HepG2 (cell line): ENCODE measurements around the gene MCRIP2. TPM values are rescaled to one million over a fixed set of nuclear protein-coding genes. Genes with fewer than 3 reads are reported as not detected.

Source experiments
- ATAC-seq: fragments of 200-7000 bp; cut with Tn5 transposase; 3 replicates; pipeline ENCODE4 v1.9.1; 2020; ENCODE audit warnings: mild to moderate bottlenecking, moderate library complexity
- BruUV-seq: library from RNA; stranded (reverse); fragments of 400-500 nt; replicated peaks from 2 replicates; lab custom pipeline; 2021; lab: Mats Ljungman, UMichigan
- CTCF ChIA-PET: fragments of 300-600 bp; formaldehyde crosslinking; extraction: SDS; loops from one replicate; lab custom pipeline; 2021; ENCODE audit warnings: low total read pairs, inconsistent platforms, low intra/inter-chr PET ratio; lab: Yijun Ruan, JAX
- POLR2A ChIA-PET: fragments of 350-600 bp; sonication (Branson Sonifier 250); formaldehyde crosslinking; loops from one replicate; lab custom pipeline; 2020; ENCODE audit warnings: antibody characterized with exemption, inconsistent platforms; lab: Yijun Ruan, JAX
- DNase-seq: peaks from one replicate; pipeline ENCODE4 v3.0.0-alpha.2; 2015; ENCODE audit warnings: low spot score
- FAIRE-seq: peaks from 3 replicates; lab custom pipeline; 2011; peaks lifted over from hg19 to GRCh38; lab: Jason Lieb, UNC
- H2AFZ ChIP-seq: one replicate; pipeline ENCODE4 v1.6.1; 2011; ENCODE audit warnings: low read length, inconsistent platforms
- H3K27ac ChIP-seq: fragments of 300-600 bp; 3 replicates; pipeline ENCODE4 v1.8.0; 2011; ENCODE audit warnings: mixed run types, mild to moderate bottlenecking, mixed read lengths, low read length, inconsistent platforms; ENCODE audit not compliant: insufficient read depth; ENCODE audit errors: extremely low read length
- H3K27me3 ChIP-seq, 2 experiments: fragments of 200-600 bp in 1 of 2; 2 replicates in 1 of 2; 3 replicates in 1 of 2; pipeline versions ENCODE4 v1.6.0 to v1.8.0; 2011; ENCODE audit warnings: low read length in 2 of 2, mild to moderate bottlenecking in 2 of 2, moderate library complexity in 2 of 2, inconsistent platforms in 1 of 2; ENCODE audit not compliant: insufficient read depth in 2 of 2, control insufficient read depth in 1 of 2
- H3K36me3 ChIP-seq, 2 experiments: fragments of 200-600 bp in 1 of 2; replicated peaks in 1 of 2; 2 replicates in 1 of 2; 3 replicates in 1 of 2; pipeline versions ENCODE4 v1.5.1 to v1.8.0; 2011; ENCODE audit warnings: low read length in 2 of 2, inconsistent platforms in 1 of 2; ENCODE audit not compliant: insufficient read depth in 2 of 2, control insufficient read depth in 1 of 2
- H3K4me1 ChIP-seq: 2 replicates; pipeline ENCODE4 v1.5.1; 2012; ENCODE audit warnings: low read length, inconsistent platforms; ENCODE audit not compliant: insufficient read depth
- H3K4me2 ChIP-seq: 2 replicates; pipeline ENCODE4 v1.6.0; 2011; ENCODE audit warnings: low read depth, low read length, inconsistent platforms
- H3K4me3 ChIP-seq, 3 experiments: fragments of 200-600 bp in 1 of 3; sonication (generic), shearing (Covaris generic) in 1 of 3; replicated peaks in 1 of 3; 2 replicates each; pipeline ENCODE4 v1.5.1; 2011 to 2016; ENCODE audit warnings: low read length in 3 of 3, inconsistent platforms in 2 of 3, low read depth in 2 of 3, mild to moderate bottlenecking in 2 of 3, control low read depth in 1 of 3, mixed read lengths in 1 of 3; ENCODE audit not compliant: insufficient read depth in 1 of 3
- H3K79me2 ChIP-seq: one replicate; pipeline ENCODE4 v1.6.1; 2011; ENCODE audit warnings: low read length, inconsistent platforms; ENCODE audit not compliant: insufficient read depth
- H3K9ac ChIP-seq: 2 replicates; pipeline ENCODE4 v1.6.0; 2011; ENCODE audit warnings: mild to moderate bottlenecking, low read depth, low read length, inconsistent platforms; ENCODE audit not compliant: insufficient read depth
- H3K9me3 ChIP-seq: 2 replicates; pipeline ENCODE4 v1.5.1; 2012; ENCODE audit warnings: mild to moderate bottlenecking, low read length
- H4K20me1 ChIP-seq: 2 replicates; pipeline ENCODE4 v1.6.0; 2011; ENCODE audit warnings: inconsistent platforms, mild to moderate bottlenecking, low read length, moderate library complexity; ENCODE audit not compliant: insufficient read depth
- ATAD3A ChIP-seq: sonication (generic); formaldehyde crosslinking; IDR thresholded peaks from 2 replicates; pipeline ENCODE4 v1.4.0; 2020; ENCODE audit warnings: missing genetic modification reagents
- ETV5 ChIP-seq: IDR thresholded peaks from 2 replicates; pipeline ENCODE4 v1.6.1; 2018; ENCODE audit warnings: missing biosample characterization, missing genetic modification reagents, inconsistent platforms, borderline replicate concordance
- GRHL1 ChIP-seq: sonication (generic); formaldehyde crosslinking; conservative IDR thresholded peaks from 2 replicates; pipeline ENCODE4 v1.8.0; 2022; ENCODE audit warnings: missing genetic modification reagents
- IRX3 ChIP-seq: sonication (generic); formaldehyde crosslinking; IDR thresholded peaks from 2 replicates; pipeline ENCODE4 v1.8.1; 2023; ENCODE audit warnings: mild to moderate bottlenecking, low read depth, missing genetic modification reagents, borderline replicate concordance
- MYC ChIP-seq: sonication (generic); formaldehyde crosslinking; IDR thresholded peaks from 2 replicates; pipeline ENCODE4 v1.9.0; 2021; ENCODE audit warnings: missing genetic modification reagents, borderline replicate concordance
- RORA ChIP-seq: sonication (generic); formaldehyde crosslinking; IDR thresholded peaks from 2 replicates; pipeline ENCODE4 v1.5.0; 2020; ENCODE audit warnings: mild to moderate bottlenecking, missing genetic modification reagents, moderate library complexity
- RXRB ChIP-seq: IDR thresholded peaks from 2 replicates; pipeline ENCODE4 v1.6.1; 2016; ENCODE audit warnings: borderline replicate concordance, missing genetic modification reagents, missing compliant biosample characterization
- TEAD3 ChIP-seq: optimal IDR thresholded peaks from 2 replicates; pipeline ENCODE3; 2016; ENCODE audit warnings: borderline replicate concordance
- YEATS2 ChIP-seq: sonication (generic); formaldehyde crosslinking; IDR thresholded peaks from 2 replicates; pipeline ENCODE4 v1.4.0; 2020; ENCODE audit warnings: missing genetic modification reagents, borderline replicate concordance
- ZMYM2 ChIP-seq: sonication (generic); formaldehyde crosslinking; IDR thresholded peaks from 2 replicates; pipeline ENCODE4 v1.8.0; 2022; ENCODE audit warnings: mild to moderate bottlenecking, missing genetic modification reagents
- ZNF367 ChIP-seq: sonication (generic); formaldehyde crosslinking; IDR thresholded peaks from 2 replicates; pipeline ENCODE4 v1.4.0; 2020; ENCODE audit warnings: missing genetic modification reagents, borderline replicate concordance
- ZNF720 ChIP-seq: sonication (generic); formaldehyde crosslinking; IDR thresholded peaks from 2 replicates; pipeline ENCODE4 v1.4.0; 2020; ENCODE audit warnings: missing genetic modification reagents
- ZNF724P ChIP-seq: sonication (generic); formaldehyde crosslinking; IDR thresholded peaks from 2 replicates; pipeline ENCODE4 v1.8.0; 2022; ENCODE audit warnings: missing genetic modification reagents, borderline replicate concordance
- WGBS: methylation state at CpG from one replicate; pipeline ENCODE4 v1.1.6; 2017; ENCODE audit warnings: low lambda C conversion rate; 5-methylcytosine and 5-hydroxymethylcytosine counted together
- in situ Hi-C: cut with HindIII; loops from 2 replicates; pipeline ENCODE4 v1.10.0; 2017; ENCODE audit warnings: low pct_unique_long_range_greater_than_20kb; ENCODE audit not compliant: extremely low pct_ligation_motif_present
- intact Hi-C: fragments of 100-400 bp; cut with micrococcal nuclease; formaldehyde crosslinking; loops from one replicate; pipeline ENCODE4 v1.10.0; 2022; ENCODE audit not compliant: unreplicated experiment
- polyA plus RNA-seq, 8 experiments: library from polyadenylated mRNA; depleted of rRNA in 3 of 8; stranded (reverse) in 7 of 8; unstranded in 1 of 8; fragments of >200 nt; fragmentation: Illumina TruSeq in 4 of 8; extraction: Trizol in 4 of 8; gene quantifications; 2 replicates each; pipeline versions ENCODE4 v1.2.1 to v1.2.3, GENCODE V29; 2011 to 2016; ENCODE audit warnings: low read depth in 4 of 8, missing spikeins in 1 of 8, mixed read lengths in 1 of 8; ENCODE audit not compliant: insufficient read depth in 1 of 8
- total RNA-seq, 5 experiments: library from RNA; depleted of rRNA; stranded (reverse); fragments of >200 nt; fragmentation: Illumina TruSeq; extraction: Trizol; gene quantifications; 2 replicates each; pipeline ENCODE4 v1.2.3, GENCODE V29; 2016; ENCODE audit warnings: low read depth in 1 of 5
- TF ChIP-seq, protein P1 (sequence below), 2 experiments: sonication (generic) in 1 of 2; formaldehyde crosslinking in 1 of 2; IDR thresholded peaks; 2 replicates each; pipeline versions ENCODE4 v1.6.1 to v1.9.0; 2014 to 2022; ENCODE audit warnings: antibody characterized with exemption in 1 of 2, borderline replicate concordance in 1 of 2, inconsistent platforms in 1 of 2, low read depth in 1 of 2, missing genetic modification reagents in 1 of 2

The MCRIP2 gene
- total and polyA plus RNA-seq, 2 of the 13 experiments (the other 11 are each of a cell fraction or from before 2014, with no cell fraction given), result 39.6 to 76.7 TPM

DNA sequence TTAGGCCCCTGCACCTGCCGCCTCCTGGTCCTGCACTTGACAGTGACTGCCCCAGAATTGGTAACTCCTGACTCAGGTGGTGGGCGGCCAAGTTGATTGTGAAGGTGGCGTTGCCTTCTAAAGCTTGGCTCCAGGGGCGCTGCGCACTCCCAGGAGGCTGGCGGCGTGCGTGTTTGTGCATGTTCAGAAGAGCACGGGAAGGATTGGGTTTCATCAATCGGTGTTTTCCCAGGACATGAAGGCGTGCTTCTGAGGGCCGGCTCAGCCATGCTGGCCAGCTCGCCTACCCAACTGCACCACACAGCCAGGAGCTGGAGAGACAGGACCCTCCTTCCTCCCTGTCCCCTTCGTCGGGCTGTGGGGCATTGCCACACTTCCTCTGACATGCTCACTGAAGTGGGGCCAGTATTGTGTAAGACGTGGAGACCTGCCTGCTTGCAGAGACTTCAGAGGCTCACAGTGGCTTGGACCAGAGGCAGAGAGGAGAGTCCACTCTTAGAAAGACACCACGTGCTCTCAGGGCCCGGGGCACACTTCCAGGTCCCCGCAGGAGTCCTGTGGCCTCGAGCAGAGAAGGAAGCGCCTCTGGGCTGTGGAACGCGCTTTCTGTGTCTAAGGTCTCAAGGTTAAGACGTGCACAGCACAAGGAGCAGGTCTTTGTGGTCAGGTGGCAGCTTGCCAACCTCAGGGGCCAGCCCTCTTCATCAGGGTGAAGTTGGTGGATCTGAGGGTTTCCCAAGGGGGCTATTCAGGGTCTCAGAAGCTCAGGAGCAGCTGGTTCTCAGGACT is 48.9 kb upstream of the MCRIP2 start:
- H3K4me2 ChIP-seq, result 0 out of 2 replicates have a peak overlapping the region, but pooled peaks have one; percentile 4
- H3K27ac ChIP-seq, result peak overlapping the region; percentile 43
- peaks cover 14% of the 10 kb centered on the region; the same call in 1 of the 2 replicates for H4K20me1 ChIP-seq
- in situ Hi-C loops (no loop called here), intact Hi-C loops (no loop called here)
- H3K36me3 ChIP-seq, result peaks cover 4 to 7% of the 10 kb centered on the region in 2 experiments; a peak in 1 of 5 replicates
- CTCF ChIA-PET, result no interaction called here
- POLR2A ChIA-PET, result interaction anchor here (0.5 to 1.3 kb wide), 2 partner anchors 11 to 34 kb away, joined by 3 read pairs; no protein-coding TSS in a partner anchor
- H3K27me3 ChIP-seq, result no peaks in the 10 kb centered on the region; a peak in 1 of 5 replicates
- H3K4me1 ChIP-seq, result peaks cover 40% of the 10 kb centered on the region
- H3K9ac ChIP-seq, result no peak overlapping the region
- H2AFZ ChIP-seq, result no peak overlapping the region
- ATAC-seq, result no peak
- DNase-seq, result peak; percentile 51
- peaks cover 53% of the 10 kb centered on the region for H3K79me2 ChIP-seq
- H3K9me3 ChIP-seq, result no peaks in the 10 kb centered on the region
- FAIRE-seq, result no peak
- 93% methylated on average over 13 of the region's 24 CpGs for WGBS
- no TSS peak for BruUV-seq
- H3K4me3 ChIP-seq, result peak overlapping the region in 1 of 3 experiments; percentile 20; a peak in 1 of 6 replicates
- TF ChIP-seq ZNF724P (CRISPR knock-in tag) (no peak), MYC (CRISPR knock-in tag) (no peak; the same call in 1 of the 2 replicates), ZNF720 (CRISPR knock-in tag) (no peak), ATAD3A (CRISPR knock-in tag) (no peak), ZNF367 (CRISPR knock-in tag) (no peak), TEAD3 (CRISPR knock-in tag) (peak; percentile 10), RORA (CRISPR knock-in tag) (no peak), IRX3 (no peak), ETV5 (CRISPR knock-in tag) (peak; percentile 55), GRHL1 (CRISPR knock-in tag) (no peak), YEATS2 (peak; percentile 34; the same call in 1 of the 2 replicates), ZMYM2 (peak; percentile 45; the same call in 1 of the 2 replicates), RXRB (CRISPR knock-in tag) (no peak)
- TF ChIP-seq, protein P1, sequence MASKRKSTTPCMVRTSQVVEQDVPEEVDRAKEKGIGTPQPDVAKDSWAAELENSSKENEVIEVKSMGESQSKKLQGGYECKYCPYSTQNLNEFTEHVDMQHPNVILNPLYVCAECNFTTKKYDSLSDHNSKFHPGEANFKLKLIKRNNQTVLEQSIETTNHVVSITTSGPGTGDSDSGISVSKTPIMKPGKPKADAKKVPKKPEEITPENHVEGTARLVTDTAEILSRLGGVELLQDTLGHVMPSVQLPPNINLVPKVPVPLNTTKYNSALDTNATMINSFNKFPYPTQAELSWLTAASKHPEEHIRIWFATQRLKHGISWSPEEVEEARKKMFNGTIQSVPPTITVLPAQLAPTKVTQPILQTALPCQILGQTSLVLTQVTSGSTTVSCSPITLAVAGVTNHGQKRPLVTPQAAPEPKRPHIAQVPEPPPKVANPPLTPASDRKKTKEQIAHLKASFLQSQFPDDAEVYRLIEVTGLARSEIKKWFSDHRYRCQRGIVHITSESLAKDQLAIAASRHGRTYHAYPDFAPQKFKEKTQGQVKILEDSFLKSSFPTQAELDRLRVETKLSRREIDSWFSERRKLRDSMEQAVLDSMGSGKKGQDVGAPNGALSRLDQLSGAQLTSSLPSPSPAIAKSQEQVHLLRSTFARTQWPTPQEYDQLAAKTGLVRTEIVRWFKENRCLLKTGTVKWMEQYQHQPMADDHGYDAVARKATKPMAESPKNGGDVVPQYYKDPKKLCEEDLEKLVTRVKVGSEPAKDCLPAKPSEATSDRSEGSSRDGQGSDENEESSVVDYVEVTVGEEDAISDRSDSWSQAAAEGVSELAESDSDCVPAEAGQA (IDR thresholded peaks at IDR 0.05; ENCODE audit: low read depth), result no peak
- TF ChIP-seq, protein P1 (CRISPR knock-in tag; IDR thresholded peaks at IDR 0.05; ENCODE audit: borderline replicate concordance), result no peak
